Erythroblast (primary cell): ENCODE measurements around the gene UBE2F.
"Not testable (repeated sequence)": the region's sequence is repeated elsewhere in the genome, so short reads cannot be mapped to it uniquely, and the experiment has no call there.

ENCODE experiments used
- DNase-seq, 2 experiments: peaks; one replicate each; lab custom pipeline; 2025; lab: John Stamatoyannopoulos, UW
- GATA1 ChIP-seq: IDR thresholded peaks from 2 replicates; pipeline ENCODE4 v1.6.1; 2011; ENCODE audit warnings: low read depth, mild to moderate bottlenecking, control low read depth, low read length, moderate library complexity
- POLR2A ChIP-seq: IDR thresholded peaks from 2 replicates; pipeline ENCODE4 v1.6.1; 2011; ENCODE audit warnings: mild to moderate bottlenecking, low read length

UBE2F gene

DNA sequence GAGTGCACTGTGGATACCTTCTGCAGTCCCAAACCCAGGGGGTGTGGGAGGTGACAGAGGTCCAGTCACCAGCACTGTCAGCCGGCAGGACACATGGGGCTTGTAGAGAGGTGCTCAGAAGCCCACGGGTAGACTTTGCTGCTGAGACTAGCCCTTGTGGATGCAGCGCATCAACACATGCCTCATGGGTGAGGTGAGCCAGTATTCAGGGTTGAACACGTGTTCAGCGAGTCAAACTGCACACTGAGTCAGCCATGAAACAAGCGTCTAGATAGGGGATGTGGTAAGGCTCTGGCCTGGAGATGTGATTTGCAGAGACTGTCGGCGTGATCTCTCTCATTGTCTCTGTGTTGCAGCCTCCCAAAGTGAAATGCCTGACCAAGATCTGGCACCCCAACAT lies 58.2 kb downstream of the UBE2F start:
- DNase-seq = no peak

GRCh38 chr2:238025741-238026360 lies 59.0 kb downstream of the UBE2F start:
- no peak for DNase-seq
- TF ChIP-seq POLR2A = no peak
- no peak for TF ChIP-seq GATA1

More for the DNA sequence above, 58.2 kb downstream of the UBE2F start:
- TF ChIP-seq GATA1 = no peak
- no peak for TF ChIP-seq POLR2A

- DNase-seq = no peak
- TF ChIP-seq POLR2A = no peak
- TF ChIP-seq GATA1 = no peak
Observed at GRCh38 chr2:238027058-238027457, 60.2 kb downstream of the UBE2F start.

DNA sequence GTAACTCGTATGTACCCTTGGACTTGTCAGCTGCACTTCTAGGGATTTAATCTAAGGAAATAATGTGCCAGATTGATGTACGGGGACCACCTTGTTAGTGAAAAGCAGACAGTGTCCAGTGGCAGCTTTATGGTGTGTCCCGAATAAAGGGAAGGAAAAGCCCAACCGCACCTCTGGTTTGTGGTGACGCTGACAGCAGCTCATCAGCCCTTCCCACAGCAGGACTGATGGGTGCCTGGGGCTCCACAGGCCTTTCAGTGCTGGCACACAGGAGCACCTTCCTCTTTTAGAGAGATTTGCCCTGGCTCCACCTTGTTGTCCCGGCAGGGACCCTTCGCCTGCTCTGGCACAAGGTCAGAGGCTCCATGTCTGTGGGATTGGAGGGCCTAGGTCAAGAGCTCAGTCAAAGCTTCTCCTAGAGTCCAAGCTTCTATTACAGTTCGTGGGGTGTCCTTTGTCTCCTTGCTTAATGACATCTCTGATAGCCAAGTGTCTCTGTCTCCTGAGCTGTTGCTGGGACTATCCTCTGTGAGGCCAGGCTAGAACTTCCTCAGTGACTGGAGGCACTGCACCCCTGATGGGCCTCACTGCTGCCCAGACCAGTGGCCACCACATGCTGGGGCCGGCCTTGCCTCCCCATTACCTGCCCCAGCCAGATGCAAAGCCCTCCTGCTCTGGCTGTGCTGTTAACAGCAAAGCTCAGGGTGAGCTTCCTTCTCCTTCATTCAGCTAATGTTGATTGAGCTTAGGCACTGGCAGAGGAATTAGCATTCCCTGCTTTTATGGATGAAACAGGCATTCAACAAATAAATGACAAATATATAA lies 61.0 kb downstream of the UBE2F start:
- TF ChIP-seq GATA1 (no peak), POLR2A (no peak)
- no peak for DNase-seq

DNA sequence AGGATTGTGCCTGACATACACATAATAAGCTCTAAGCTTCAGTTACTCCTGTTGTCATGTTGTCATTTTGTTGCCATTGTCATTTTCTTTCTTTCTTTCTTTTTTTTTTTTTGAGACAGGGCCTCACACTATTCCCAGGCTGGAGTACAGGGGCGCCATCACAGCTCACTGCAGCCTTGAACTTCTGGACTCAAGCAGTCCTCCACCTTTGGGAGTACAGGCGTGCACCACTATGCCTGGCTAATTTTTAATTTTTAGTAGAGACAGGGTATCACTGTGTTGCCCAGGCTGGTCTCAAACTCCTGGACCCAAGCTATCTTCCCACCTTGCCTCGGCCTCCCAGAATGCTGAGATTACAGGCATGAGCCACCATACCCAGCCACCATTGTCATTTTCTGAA lies 63.0 kb downstream of the UBE2F start:
- TF ChIP-seq POLR2A (no peak), GATA1 (no peak)
- no peak for DNase-seq

DNA sequence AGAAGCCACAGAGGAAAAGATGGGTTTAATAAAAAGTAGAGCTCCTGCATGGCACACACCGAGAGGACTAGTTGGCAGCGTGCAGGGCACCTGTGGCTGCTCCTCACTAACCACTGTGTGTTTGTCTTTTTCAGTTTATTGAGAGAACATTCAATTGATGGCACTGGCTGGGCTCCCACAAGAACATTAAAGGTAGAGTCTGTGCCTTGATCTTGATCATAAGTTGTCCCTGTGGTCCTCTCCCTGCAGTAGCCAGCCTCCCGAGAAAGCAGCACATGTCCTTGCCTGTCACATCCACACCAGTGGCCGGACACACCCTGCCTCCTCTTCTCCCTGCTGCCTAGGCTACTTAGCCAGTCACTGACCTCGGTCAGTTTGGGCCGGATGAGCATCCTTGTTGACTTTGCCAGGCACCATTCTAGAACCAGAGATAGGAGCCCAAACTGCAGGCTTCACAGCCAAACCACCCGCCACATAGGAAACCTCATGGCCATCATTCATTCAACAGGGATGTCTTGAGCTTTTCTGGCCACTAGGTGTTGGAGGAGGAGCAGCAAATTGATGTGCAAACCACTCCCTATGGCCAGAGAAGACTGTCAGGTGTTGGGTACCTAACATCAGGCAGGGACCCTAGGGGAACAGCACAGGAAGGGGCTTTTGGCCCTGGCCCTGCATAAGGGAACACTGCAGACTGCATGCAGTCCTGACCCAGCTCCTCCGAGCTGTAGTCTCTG lies 63.8 kb downstream of the UBE2F start:
- no peak for DNase-seq
- TF ChIP-seq GATA1 (no peak), POLR2A (no peak)

DNA sequence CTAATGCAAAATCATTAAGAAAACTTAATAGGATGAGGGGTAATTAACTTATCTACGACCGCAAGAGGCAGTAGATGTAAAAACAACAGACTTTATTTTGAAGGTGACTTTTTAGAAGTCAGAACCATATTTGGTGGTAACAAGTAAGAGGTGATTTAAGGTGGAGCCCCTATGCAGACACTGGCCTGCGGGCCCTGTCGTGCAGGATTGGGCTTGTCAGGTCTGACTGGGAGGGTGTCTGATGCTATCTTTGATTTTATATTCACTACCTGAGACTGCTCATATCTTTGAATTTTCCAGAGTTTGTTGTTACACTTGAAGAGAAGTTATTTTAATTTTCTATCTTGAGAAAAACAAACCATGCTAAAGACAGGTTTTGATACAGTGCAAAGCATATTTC lies 64.9 kb downstream of the UBE2F start:
- no peak for DNase-seq
- TF ChIP-seq GATA1 (no peak), POLR2A (no peak)

- TF ChIP-seq GATA1 (no peak), POLR2A (no peak)
- no peak for DNase-seq
Observed at GRCh38 chr2:238032755-238033337, 66.0 kb downstream of the UBE2F start.

- not testable (repeated sequence) for DNase-seq
Observed at GRCh38 chr2:238033991-238034390, 67.2 kb downstream of the UBE2F start.

DNA sequence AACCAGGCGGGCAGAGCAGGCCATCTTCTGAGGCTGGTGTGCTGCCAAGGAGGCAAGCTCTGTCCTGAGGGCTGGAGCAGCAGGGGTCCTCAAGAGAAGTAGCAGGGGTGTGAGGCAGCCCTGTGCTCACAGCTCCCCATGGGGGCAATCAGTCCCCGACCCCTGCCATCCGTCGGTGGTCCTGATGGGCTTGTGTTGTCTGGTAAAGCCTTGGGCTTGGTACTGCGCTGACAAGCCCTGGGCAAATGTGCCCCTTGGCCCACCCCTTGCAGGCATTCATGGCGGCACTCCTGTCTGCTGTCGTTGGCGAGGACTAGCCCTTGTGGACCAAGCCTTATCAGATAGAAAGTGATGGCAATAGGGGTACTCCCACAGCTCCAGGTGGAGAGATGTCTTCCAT lies 71.4 kb downstream of the UBE2F start:
- TF ChIP-seq POLR2A (no peak), GATA1 (no peak)
- no peak for DNase-seq

DNA sequence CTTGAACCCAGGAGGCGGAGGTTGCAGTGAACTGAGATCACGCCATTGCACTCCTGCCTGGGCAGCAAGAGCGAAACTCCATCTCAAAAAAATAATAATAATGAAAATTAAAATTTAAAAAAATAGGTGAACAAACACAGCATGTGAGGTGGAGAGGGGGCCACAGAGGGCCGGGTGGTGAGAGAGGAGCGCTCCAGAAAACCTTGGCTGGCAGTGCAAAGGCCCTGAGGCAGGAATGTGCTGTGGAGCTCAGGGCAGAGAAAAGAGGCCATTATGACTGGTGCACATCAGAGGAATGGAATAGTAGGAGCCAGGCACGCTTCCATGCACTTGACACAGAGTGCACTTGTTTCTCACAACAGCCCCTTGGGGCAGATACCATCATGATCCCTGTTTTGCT lies 72.3 kb downstream of the UBE2F start:
- DNase-seq = no peak
- no peak for TF ChIP-seq POLR2A
- TF ChIP-seq GATA1 = no peak

GRCh38 chr2:238039985-238040384 lies 73.2 kb downstream of the UBE2F start:
- DNase-seq = no peak
- TF ChIP-seq GATA1 = no peak
- TF ChIP-seq POLR2A = no peak

DNA sequence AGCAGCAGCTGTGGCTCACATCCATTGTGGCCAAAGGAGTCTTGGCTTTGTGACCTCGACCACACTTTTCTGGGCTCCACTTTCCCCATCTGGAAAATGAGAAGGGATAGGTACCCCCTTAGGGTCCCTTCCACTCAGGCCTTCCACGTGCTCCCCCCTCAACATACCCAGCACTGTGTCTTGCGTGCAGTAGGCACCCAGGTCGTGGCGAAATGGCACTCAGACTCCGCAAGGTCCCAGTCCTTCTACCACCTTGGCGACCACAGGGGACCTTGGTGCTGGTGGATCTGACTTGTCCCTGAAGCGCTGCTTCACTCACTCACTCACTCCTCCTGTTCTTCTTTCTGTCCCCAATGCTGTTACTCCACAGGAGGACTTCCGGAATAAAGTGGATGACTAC lies 74.1 kb downstream of the UBE2F start:
- TF ChIP-seq GATA1 = no peak
- no peak for TF ChIP-seq POLR2A
- DNase-seq = no peak

- TF ChIP-seq GATA1 (no peak), POLR2A (no peak)
- no peak for DNase-seq
Observed at GRCh38 chr2:238042090-238042489, 75.3 kb downstream of the UBE2F start.
